Mucosa of descending colon (tissue), 3 donors: ENCODE results near the gene SMIM3. TPM values are rescaled to one million over a fixed set of nuclear protein-coding genes. Genes with fewer than 3 reads are reported as not detected.

Experiments
- ATAC-seq: fragments of 200-7000 bp; cut with Tn5 transposase; one replicate; pipeline ENCODE4 v1.9.1; 2020; ENCODE audit warnings: mild to moderate bottlenecking, moderate library complexity
- DNase-seq, 3 donors: peaks; one replicate each; pipeline ENCODE4 v3.0.0-alpha.2; 2020
- H3K36me3 ChIP-seq: fragments of 200-600 bp; one replicate; pipeline ENCODE4 v1.8.0; 2021; ENCODE audit warnings: low read depth, mild to moderate bottlenecking
- H3K4me1 ChIP-seq: fragments of 200-600 bp; one replicate; pipeline ENCODE4 v1.8.0; 2021; ENCODE audit warnings: low read depth, mild to moderate bottlenecking
- H3K4me3 ChIP-seq: fragments of 200-600 bp; one replicate; pipeline ENCODE4 v1.8.0; 2021; ENCODE audit warnings: mild to moderate bottlenecking
- H3K9me3 ChIP-seq: fragments of 200-600 bp; one replicate; pipeline ENCODE4 v1.8.0; 2021; ENCODE audit warnings: mild to moderate bottlenecking
- CTCF ChIP-seq: fragments of 200-600 bp; IDR thresholded peaks from one replicate; pipeline ENCODE4 v1.8.0; 2022; ENCODE audit warnings: antibody characterized with exemption, mild to moderate bottlenecking
- intact Hi-C, 2 donors: fragments of 100-400 bp; cut with DNase I in 1 of 2; cut with micrococcal nuclease in 1 of 2; formaldehyde crosslinking; loops; one replicate each; pipeline versions ENCODE4 v1.11.0 to v1.11.1; 2022; cut with DNase I, micrococcal nuclease
- long read RNA-seq, 2 donors: library from polyadenylated mRNA; unstranded; transcript quantifications; one replicate each; pipeline ENCODE4 v2.0.0, GENCODE V29; 2019 to 2021
- total RNA-seq, 3 donors: library from RNA; stranded (reverse); fragmentation: NEBNext Ultra II Directional in 2 of 3; extraction: Animal tissue kit (Norgen Biotek cat#: 25700) in 2 of 3; gene quantifications; one replicate each; pipeline versions ENCODE4 v1.2.1 to v1.2.4, GENCODE V29; 2021 to 2023
- donor health status: DM: no; HTN: no; CAD: no; lungs with moderate emphysema.
- donor health status: DM: no; HTN: no; CAD: no.
- donor health status: DM: no; HTN: yes; CAD: no.

SMIM3 gene
- 10 to 100 TPM in 2 of 3 donors, 1 to 10 TPM in 1; 9.3 to 21.6 (median 19.2) TPM for total RNA-seq
- long read RNA-seq, donor 1, transcript SMIM3-201 (2 exons, 2,332 nt), result major isoform, 31 of 32 reads
- long read RNA-seq, donor 1, partial matches to known transcripts, result 0 of 32 reads
- long read RNA-seq, donor 1, other reads (novel, unspliced or antisense), result 1 of 32 reads
- long read RNA-seq, donor 2, transcript SMIM3-201 (2 exons, 2,332 nt), result major isoform, 38 of 39 reads
- long read RNA-seq, donor 2, partial matches to known transcripts, result 0 of 39 reads
- long read RNA-seq, donor 2, other reads (novel, unspliced or antisense), result 1 of 39 reads

GRCh38 chr5:150778517-150779396, at the start of gene SMIM3:
Gene SMIM3, plus strand, starts transcription at chr5:150778757. Its CDS starts 16,684 bp downstream, at chr5:150795441.
- H3K9me3 ChIP-seq, result no peaks in the 10 kb centered on the region
- intact Hi-C loops, result no loop called here
- peak; percentile 26 for TF ChIP-seq CTCF
- peak; percentile 73 for ATAC-seq
- H3K36me3 ChIP-seq, result no peaks in the 10 kb centered on the region
- DNase-seq, result peak; percentile 81 to 89 (median 88)
- H3K4me3 ChIP-seq, result peak within 1 kb of the TSS; percentile 55
- peaks cover 48% of the 10 kb centered on the region for H3K4me1 ChIP-seq

- peaks cover 4% of the 10 kb centered on the region for H3K36me3 ChIP-seq
- intact Hi-C loops, result no loop called here
- no peaks in the 10 kb centered on the region for H3K4me1 ChIP-seq
- no peak for TF ChIP-seq CTCF
- DNase-seq, result no peak
- no peak for ATAC-seq
- H3K4me3 ChIP-seq, result no peak overlapping the region
- no peaks in the 10 kb centered on the region for H3K9me3 ChIP-seq
Observed at GRCh38 chr5:150729859-150730258, 48.7 kb upstream of the SMIM3 start.

GRCh38 chr5:150731669-150732242, 46.8 kb upstream of the SMIM3 start:
- H3K9me3 ChIP-seq, result no peaks in the 10 kb centered on the region
- TF ChIP-seq CTCF, result no peak
- peaks cover 4% of the 10 kb centered on the region for H3K36me3 ChIP-seq
- ATAC-seq (no peak), DNase-seq (peak in 1 of 3 donors; percentile 19)
- intact Hi-C loops, result no loop called here
- no peak overlapping the region for H3K4me3 ChIP-seq
- H3K4me1 ChIP-seq, result no peaks in the 10 kb centered on the region

DNA sequence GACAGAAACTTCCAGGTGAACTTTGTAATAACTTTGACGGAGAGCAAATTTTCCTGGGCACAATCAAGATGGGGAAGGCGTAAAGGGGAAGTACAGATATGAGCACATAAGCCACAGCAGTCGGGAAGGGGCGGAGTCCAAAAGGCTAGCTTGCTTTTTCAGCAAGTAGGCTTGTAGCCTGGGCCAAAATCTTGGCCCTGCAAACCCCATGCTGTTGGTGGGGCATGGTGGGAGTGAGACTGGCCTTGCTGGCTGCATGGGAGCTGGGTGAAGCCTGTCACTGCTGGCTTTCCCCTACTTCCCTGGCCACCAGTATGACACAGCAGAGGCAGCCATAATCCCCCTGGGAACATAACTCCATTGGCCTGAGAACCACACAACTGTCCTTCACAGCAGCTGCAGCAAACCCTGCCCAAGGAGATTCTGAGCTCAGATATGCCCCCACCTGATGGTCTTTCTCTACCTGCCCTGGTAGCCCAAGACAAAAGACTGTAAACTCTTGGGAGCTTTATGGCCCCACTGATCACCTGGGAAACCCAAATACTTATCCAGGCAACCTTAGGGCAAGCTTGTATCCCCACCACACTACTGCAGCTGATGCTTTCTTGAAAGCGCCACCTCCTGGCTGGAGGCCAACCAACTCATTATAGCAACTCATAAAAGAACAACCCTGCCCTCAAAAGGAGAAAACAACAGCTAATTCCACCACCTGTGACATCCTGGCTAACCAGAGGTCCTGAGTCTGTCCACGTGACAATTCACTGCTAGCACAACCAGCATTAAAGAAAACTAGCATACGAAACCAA, 43.8 kb upstream of the SMIM3 start:
- ATAC-seq (peak; percentile 71), DNase-seq (peak; percentile 41 to 67 (median 62))
- H3K36me3 ChIP-seq, result peaks cover 4% of the 10 kb centered on the region
- intact Hi-C loops, result no loop called here
- H3K4me3 ChIP-seq, result no peak overlapping the region
- H3K9me3 ChIP-seq, result no peaks in the 10 kb centered on the region
- no peaks in the 10 kb centered on the region for H3K4me1 ChIP-seq
- no peak for TF ChIP-seq CTCF

DNA sequence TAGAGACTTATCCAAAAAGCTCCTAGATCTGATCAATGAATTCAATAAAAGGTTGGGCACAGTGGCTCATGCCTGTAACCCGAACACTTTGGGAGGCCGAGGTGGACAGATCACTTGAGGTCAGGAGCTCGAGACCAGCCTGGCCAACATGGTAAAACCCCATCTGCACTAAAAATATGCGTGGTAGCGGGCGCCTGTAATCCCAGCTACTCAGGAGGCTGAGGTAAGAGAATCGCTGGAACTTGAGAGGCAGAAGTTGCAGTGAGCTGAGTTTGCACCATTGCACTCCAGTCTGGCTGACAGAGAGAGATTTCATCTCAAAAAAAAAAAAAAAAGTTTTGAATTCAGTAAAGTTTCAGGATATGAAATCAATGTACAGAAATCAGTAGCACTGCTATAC, 39.7 kb upstream of the SMIM3 start:
- DNase-seq (no peak), ATAC-seq (no peak)
- H3K4me1 ChIP-seq, result no peaks in the 10 kb centered on the region
- no peak for TF ChIP-seq CTCF
- H3K36me3 ChIP-seq, result no peaks in the 10 kb centered on the region
- intact Hi-C loops, result no loop called here
- H3K4me3 ChIP-seq, result no peak overlapping the region
- no peaks in the 10 kb centered on the region for H3K9me3 ChIP-seq
